ENCODE measurements around the gene LATS2. TPM values are rescaled to one million over a fixed set of nuclear protein-coding genes. Genes with fewer than 3 reads are reported as not detected.

LATS2 gene
- polyA plus RNA-seq, 10 donors = 15.3 to 23.1 (median 19.2) TPM

- no peak for DNase-seq
Observed at GRCh38 chr13:21048901-21049698, 12.3 kb downstream of the LATS2 start.

- no peak for DNase-seq
Observed at GRCh38 chr13:21047591-21048282, 13.6 kb downstream of the LATS2 start.

- DNase-seq = no peak
Observed at GRCh38 chr13:21047087-21047486, 14.3 kb downstream of the LATS2 start.

- DNase-seq = no peak
Observed at GRCh38 chr13:21046203-21046602, 15.2 kb downstream of the LATS2 start.

- DNase-seq = no peak
Observed at GRCh38 chr13:21045100-21045499, 16.3 kb downstream of the LATS2 start.

- peak in 2 of 3 donors; percentile 55 to 69 for DNase-seq
Observed at GRCh38 chr13:21043898-21044297, 17.5 kb downstream of the LATS2 start.

- no peak for DNase-seq
Observed at GRCh38 chr13:21040120-21040826, 21.1 kb downstream of the LATS2 start.

- DNase-seq = no peak
Observed at GRCh38 chr13:21039097-21039800, 22.1 kb downstream of the LATS2 start.

- no peak for DNase-seq
Observed at GRCh38 chr13:21037656-21038055, 23.7 kb downstream of the LATS2 start.

GRCh38 chr13:21035498-21035897, 25.9 kb downstream of the LATS2 start:
- DNase-seq = no peak

- no peak for DNase-seq
Observed at GRCh38 chr13:21034603-21035191, 26.7 kb downstream of the LATS2 start.

- no peak for DNase-seq
Observed at GRCh38 chr13:21033856-21034602, 27.4 kb downstream of the LATS2 start.

GRCh38 chr13:21033212-21033840, 28.1 kb downstream of the LATS2 start:
- peak in 2 of 3 donors; percentile 38 to 58 for DNase-seq

- no peak for DNase-seq
Observed at GRCh38 chr13:21032656-21033055, 28.7 kb downstream of the LATS2 start.

GRCh38 chr13:21031594-21032275, 29.7 kb downstream of the LATS2 start:
- no peak for DNase-seq

- no peak for DNase-seq
Observed at GRCh38 chr13:21025539-21025938, 35.8 kb downstream of the LATS2 start.

GRCh38 chr13:21022056-21022979, 39.1 kb downstream of the LATS2 start:
- DNase-seq = no peak

GRCh38 chr13:21020581-21020980, 40.8 kb downstream of the LATS2 start:
- no peak for DNase-seq

GRCh38 chr13:21020176-21020575, 41.2 kb downstream of the LATS2 start:
- DNase-seq = no peak

All from muscle of back (tissue), 11 donors.